SHP77 (cell line): ENCODE measurements around the gene ARRB2.
"Not testable (repeated sequence)": the region's sequence is repeated elsewhere in the genome, so short reads cannot be mapped to it uniquely, and the experiment has no call there.

Source experiments
- DNase-seq, 2 experiments: peaks; one replicate each; lab custom pipeline; 2025; lab: John Stamatoyannopoulos, UW

ARRB2 gene

DNA sequence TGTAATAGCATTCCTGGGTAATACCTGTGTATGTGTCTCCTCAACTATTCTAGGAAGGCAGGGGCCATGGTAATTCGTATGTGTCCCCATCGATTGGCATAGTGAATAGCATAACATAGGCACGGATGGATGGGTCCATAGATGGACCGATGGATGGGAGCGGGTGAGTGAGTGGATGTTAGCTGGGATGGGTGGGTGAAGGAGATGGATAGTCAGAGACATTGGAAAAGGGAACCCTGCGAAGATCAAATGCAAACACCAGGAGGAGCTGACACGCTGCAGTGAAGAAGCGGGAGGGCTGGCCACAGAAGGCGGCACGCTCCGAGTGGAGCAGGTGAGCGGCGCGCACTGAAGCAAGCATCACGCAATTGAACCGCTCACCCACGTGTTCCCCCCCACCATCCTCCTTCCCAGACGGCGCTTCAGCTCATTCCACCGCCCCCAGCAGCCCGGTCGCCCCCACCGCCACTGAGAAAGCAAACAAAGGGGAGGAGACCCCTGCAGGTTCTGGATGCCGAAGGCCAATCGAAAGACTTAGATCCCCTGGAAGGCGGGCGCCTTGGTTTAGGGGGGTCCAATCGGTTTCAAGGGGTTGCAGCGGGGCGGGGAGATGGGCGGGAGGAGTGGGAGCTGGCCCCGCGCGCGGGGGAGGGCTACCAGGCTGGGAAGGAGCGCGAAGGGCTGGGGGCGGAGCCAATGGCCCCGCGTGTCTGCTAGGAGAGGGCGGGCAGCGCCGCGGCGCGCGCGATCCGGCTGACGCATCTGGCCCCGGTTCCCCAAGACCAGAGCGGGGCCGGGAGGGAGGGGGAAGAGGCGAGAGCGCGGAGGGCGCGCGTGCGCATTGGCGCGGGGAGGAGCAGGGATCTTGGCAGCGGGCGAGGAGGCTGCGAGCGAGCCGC is at the start of gene ARRB2:
ARRB2 (plus strand) TSS at position 839 of the 899 bp plus-strand sequence. CDS start 90 bp downstream, outside the sequence.
- peak; percentile 98 to 99 for DNase-seq

DNA sequence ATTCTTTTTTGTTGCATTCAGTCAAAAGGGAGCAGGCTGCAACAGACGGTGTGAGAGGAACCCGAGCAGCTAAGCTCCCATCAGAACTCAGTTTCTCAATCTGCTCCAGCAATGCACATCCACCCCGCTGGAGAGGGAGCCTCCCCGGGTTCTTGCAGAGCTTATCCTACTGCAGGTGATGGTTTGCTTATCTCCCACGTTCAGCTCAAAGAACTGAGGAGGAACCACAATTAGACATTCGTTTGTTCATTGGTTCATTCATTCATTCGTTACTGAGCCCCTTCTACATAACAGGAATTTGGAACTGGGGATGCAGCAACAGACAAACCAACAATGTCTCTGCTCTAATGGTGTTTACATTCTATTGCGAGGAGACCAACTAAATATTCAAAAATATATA is 46.7 kb upstream of the ARRB2 start:
- no peak for DNase-seq

DNA sequence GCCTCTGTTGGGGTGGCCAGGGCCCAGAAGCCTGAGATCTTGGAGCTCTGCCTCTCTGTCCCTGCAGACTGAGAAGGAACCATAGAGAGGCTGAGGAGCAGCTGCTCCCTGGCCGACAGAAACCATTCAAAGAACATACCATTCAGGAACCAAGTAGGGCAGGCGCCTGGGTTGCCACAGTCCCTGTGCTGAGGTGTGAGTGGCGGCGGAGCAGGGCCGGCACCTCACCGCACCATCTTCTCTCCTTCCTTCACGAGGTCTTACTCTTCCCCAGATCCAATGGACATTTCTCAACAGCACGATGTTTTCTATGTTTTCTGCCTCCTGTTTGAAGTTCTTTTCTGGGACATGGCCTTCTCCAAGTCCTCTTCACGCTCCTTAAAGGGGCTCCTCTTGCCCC is 46.2 kb upstream of the ARRB2 start:
- DNase-seq, result no peak

DNA sequence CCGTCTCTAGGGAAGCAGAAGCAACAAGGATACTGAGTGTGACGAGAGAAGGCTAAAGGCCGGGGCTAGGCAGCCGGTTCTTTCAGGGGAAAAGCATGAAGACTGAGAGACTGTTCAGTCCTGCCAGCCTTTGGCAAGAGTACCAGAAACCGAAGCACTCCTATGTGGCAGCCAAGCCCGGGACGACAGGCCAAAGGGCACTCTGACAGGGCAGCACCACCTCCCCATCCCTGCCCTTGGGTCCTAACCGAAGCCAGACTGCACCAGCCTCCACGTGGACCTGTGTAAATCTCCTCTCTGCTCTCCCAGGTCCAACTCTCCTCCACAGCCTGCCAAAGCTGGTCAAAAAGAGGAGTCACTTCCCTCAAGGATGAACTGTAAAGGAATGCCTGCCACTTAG is 45.4 kb upstream of the ARRB2 start:
- no peak for DNase-seq

DNA sequence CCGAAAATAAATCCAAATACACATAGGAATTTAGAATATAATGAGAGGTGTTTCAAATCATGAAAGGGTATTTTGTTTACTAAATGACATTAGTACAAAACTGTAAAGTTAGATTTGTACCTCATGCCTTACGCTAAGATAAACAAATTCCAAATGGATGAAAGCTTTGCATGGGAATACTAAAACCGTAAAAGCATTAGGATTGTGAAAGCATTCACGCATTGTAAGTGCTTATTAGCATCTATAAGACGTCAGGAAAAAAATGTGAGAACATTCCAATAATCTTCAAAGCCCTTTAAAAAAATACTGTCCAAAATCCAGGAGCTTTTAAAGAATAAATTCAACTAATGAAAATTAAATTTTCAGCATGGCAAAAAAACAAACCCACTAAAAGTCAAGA is 44.1 kb upstream of the ARRB2 start:
- DNase-seq, result no peak

DNA sequence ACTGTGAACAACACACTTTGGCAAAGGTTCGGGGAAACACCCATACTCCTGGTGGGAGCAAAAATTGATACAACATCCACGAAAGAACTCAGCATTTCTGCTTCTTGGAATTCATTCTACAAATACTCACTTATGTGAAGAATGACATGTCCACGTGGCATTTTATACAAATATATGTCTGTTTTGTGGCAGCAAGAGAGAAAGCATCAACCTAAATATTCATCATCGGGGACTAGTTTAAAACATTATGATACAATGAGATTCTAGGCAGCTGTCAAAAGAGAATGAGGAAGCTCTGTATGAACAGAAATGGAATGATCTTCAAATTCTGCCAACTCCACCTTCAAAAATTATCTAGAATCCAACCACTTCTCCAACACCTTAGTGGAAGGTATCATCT is 43.3 kb upstream of the ARRB2 start:
- DNase-seq, result no peak

DNA sequence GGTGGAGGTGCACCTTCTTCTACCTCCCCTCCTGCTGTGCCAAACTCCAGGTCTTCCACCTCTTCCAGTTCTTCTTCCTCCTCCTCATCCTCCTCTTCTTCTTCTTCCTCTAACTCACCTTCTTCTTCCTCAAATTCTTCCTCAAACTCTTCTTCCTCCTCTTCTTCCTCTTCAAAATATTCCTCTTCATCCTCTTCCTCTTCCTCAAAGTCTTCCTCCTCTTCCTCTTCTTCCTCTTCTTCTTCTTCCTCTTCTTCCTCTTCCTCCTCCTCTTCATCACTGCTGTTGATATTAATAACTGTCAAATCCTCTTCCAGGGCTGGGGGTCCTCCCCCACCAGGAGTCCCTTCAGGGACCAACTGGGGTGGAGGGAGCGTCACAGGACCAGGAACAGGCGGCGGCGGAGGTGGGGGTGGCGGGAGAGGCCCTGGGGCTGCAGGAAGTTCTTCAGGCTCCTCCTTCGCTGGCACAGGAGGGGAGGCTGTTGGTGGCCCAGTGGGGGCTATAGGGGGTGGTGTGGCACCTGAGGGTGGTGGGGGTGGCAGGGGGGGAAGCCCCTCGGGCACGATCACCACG is 38.3 kb upstream of the ARRB2 start:
- no peak for DNase-seq

DNA sequence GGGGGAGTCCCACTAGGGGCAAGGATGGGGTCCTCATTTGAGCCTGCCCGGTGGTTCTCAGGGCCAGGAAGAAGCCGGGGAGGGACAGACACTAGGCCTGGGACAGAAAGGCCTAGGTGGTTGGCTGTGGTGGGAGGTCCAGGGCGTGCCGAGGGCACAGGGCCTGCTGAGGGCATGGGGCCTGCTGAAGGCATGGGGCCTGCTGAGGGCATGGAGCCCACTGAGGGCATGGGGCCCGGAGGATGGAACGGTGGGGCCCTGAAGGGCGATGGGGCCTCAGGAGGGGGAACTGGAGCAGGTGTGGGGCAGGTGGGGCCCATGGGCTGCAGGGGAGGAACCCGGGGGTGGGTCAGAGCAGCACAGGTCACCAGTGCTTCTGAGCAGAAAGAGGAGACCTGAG is 37.7 kb upstream of the ARRB2 start:
- no peak for DNase-seq

DNA sequence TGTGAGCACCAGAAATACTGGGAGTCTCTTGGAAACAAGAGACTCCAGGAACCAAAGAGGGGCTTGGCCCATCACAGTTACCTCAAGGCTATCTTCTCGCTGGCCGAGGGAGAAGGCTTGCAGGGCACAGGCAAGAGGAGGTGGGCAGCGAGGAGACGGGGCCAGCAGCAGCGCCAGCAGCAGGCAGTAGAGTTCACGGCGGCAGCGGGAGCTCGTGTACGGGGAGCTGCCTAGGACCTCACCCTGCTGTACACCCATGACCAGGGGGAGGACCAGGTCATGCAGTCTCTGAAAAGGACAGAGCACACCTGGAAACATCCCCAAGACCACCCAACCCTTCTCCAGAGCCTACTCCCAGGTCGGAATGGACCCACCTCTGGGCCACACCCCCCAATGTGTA is 37.3 kb upstream of the ARRB2 start:
- no peak for DNase-seq

DNA sequence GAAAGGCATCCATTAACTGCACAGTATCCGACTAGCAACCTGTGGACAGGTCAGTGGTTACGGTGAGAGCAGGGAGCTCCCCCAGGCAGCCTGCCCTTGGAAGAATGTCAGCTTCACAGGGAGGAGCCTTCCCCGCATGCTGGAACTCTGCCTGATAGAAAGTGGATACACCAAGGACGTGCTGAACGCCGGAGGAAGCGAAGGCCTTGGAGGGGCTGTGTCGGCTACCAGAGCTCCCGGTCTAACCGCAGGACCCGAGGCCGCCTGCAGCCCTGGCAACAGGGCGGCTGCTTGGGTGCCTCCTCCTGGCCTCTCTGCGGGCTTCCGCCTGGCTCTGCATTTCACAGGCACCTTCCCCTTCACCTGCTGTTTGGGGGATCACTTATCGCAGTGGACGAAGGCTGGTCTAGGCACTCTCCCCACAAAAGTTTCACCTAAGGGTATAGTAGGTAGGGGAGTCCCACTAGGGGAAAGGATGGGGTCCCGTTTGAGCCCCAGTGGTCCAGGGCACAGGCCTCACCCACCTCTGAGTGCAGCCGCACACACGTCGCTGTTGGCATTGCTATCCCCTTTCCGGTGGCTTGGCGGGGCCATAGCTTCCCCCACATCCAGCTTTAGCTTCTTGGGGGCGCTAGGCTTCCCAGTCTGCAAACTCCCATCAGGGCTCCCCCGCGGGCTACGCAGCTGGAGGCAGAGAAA is 36.3 kb upstream of the ARRB2 start:
- no peak for DNase-seq

DNA sequence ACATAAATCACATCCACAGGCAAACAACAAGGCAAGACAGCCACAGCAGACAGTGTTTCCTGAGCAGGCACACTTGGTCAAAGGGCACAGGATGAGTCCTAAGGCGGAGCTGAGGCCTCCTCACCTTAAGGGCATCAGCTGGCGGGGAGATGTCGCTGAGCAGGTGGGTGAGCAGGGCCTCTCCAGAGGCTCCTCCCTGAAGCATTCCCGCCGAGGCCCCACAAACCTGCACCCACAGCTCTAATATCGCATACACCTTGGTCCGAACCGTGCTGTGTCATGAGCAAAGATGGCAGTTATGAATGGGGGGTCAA is 35.8 kb upstream of the ARRB2 start:
- no peak for DNase-seq

DNA sequence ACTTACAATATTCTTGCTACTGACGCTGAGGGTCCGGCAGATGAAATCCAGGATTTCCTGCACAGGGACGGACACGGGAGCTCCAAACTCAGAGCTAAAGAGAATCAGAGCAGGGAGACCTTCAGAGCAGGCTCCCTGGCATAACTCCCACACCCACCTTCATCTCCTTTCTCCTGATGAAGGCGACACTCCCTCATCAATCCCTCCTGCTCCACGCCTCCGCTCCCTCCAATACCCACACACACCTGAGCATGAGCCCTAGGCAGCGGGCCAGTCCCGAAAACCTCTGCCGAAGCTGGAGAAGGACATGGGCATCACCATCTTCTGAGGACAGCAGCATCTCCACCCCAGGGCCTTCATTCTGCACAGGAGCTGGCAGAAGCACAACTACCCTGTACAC is 34.6 kb upstream of the ARRB2 start:
- no peak for DNase-seq

DNA sequence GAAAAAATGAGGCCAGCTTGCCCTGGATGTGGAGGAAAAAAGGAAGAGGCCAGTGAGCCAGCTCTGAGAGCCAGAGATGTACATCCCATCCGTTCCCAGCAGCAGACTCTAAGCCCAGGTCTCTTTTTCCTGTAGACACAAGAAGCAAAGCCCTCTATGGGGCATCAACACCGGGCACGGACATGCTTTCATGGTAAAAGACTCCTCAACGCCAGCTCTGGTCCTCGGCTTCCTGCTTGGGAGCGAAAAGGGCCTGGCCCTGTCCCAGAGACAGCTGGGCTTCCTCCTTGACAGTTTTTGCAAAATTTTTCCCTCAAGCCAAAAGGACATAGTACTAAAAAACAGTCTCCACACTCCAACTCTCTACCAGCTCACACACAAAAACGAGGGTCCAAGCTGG is 33.6 kb upstream of the ARRB2 start:
- DNase-seq, result no peak

DNA sequence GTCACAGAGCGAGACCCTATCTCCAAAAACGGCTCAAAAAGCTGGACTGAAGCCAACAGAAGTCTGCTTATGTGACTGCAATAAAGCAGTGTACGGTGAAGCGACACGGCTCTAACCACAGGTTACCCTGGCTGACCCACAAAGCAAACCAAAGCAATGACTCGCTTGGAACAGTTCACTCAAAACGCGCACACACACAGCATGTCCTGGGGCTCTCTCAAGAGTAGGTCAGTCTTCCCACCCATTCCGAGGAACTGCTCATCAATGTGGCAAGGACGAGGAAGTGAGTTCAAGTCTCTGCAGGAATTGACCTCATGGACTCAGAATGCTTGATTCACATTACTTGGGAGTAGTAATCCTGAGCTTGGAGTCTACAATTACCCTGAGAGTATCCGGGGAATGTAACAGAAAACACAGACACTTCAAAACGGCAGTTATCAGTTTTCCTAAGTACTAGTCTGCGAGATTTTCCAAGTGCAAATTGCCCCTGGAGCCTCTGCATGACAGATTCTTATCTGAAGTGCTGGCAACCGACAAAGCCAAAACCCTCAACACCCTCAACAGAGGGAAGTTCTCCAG is 31.9 kb upstream of the ARRB2 start:
- no peak for DNase-seq

DNA sequence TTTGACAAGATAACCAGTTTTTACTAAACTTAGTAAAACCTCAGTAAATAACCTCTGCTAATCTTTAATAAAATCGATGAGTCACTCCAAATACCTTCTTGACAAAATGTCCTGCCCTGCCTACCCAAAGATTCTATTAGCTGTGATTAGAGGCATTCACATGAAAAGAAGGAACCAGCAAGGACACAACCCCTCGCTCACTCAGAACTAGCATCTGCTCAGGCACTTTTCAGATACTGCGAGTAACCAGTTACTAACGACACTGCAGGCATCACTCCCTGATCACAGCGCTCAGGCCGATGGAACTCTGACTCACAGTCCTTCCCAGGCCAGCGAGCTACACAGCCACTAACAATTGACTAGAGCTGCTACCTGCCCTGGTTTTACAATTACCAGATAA is 30.8 kb upstream of the ARRB2 start:
- no peak for DNase-seq

DNA sequence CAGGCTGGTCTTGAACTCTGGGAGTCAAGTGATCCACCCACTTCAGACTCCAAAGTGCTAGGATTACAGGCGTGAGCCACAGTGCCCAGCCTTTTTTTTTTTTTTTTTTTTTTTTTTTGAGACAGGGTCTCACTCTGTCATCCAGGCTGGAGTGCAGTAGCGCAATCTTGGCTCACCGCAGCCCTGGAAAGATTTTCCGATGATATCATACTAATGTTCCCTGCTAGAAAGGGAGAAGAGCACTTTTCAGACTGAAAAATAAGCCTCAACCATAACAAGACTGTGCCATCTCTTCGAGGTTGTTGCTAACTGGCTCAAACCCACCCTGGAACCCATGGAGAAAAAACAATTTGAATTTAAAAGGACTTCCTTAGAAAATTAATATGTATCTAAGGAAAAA is 26.7 kb upstream of the ARRB2 start:
- not testable (repeated sequence) for DNase-seq

DNA sequence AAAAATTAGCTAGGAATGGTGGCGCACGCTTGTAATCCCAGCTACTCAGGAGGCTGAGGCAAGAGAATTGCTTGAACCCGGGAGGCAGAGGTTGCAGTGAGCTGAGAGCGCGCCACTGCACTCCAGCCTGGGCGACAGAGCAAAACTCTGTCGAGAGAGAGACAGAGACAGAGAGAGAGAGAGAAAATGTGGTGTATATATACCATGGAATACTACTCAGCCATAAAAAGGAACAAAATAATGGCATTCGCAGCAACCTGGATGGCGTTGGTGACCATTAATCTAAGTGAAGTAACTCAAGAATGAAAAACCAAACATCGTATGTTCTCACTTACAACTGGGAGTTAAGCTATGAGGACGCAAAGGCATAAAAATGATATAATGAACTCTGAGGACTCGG is 20.6 kb upstream of the ARRB2 start:
- not testable (repeated sequence) for DNase-seq

DNA sequence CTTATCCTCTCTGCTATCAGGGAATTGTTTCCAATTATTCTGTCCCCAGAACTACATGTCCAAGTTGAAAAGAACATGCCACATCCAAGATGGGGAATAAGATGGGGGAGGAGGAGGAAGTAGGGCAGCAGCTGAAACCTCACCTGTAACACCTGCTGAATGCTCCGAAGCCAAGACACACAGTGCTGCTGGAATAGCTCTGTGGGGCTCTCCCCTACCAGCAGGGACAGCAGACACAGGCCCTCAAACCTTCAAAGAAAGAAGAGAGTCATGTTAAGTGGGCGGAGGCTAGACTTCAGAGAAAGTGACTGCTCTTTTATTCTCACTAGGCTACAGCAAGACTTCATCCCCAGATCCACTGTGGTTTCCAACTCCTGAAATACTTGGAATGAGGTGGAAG is 19.7 kb upstream of the ARRB2 start:
- no peak for DNase-seq

DNA sequence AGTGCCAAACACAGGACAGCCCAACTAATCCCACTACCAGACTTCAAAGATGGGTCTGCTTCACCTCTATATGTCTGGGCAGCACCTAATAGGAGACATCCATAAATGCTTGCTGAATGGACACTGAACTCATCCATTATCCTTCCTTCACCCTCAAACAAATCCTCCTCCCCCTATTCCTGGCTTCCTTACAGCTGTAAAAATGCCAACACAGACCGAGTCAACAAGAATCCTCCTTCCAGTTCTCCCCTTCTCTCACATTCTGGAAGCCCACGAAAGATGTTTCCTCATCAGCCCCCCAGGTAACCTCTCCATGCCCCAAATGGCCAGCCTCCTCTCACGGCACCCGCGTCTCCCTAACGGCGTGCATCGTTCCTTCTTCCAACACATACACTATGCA is 18.7 kb upstream of the ARRB2 start:
- no peak for DNase-seq

DNA sequence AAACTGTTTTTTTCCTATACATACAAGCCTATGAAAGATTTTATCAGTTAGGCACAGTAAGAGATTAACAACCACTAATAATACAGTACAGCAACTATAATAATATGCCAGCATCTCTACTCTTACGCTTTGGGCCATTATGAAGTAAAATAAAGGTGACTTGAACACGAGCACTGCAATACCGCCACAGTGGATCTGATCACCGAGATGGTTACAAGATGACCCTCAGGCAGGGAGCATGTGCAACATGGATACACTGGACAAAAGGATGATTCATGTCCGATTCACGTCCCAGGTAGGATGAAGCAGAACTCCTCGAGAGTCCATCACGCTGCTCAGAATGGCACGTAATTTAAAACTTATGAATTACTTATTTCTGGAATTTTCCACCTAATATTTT is 17.0 kb upstream of the ARRB2 start:
- no peak for DNase-seq

DNA sequence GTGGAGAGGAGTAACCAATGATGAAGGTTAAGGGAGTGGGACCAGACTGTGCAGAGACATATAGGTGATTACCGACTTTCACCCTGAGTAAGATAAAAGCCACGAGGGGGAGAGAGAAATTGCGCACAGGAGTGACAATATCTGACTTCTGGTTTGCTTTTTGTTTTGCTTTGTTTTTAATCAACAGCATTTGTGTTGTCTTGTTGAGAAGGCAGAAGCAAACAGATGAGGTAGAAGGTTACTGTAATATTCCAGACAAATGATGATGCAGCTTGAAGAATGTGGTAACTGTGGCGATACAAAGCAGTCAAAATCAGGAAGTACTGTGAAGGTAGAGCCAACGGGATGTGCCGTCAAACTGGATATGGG is 14.0 kb upstream of the ARRB2 start:
- DNase-seq, result no peak

DNA sequence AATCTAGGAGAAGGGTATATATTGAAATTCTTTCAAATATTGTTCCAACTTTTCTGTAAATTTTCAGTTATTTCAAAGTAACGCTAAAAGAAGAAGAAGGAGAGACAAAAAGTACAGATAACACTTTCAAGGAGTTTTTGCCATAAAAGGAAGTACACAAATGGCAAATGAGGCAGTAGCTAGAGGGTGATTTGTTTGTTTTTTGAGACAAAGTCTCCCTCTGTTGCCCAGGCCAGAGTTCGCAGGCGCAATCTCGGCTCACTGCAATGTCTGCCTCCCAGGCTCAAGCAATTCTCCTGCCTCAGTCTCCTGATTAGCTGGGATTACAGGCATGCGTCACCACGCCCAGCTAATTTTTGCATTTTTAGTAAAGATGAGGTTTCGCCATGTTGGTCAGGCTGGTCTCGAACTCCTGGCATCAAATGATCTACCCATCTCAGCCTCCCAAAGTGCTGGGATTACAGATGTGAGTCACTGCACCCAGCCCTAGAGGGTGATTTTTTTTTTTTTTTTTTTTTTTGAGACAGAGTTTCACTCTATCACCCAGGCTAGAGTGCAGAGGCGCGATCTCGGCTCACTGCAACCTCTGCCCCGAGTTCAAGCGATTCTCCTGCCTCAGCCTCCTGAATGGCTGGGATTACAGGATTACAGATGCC is 10.9 kb upstream of the ARRB2 start:
- DNase-seq, result not testable (repeated sequence)

DNA sequence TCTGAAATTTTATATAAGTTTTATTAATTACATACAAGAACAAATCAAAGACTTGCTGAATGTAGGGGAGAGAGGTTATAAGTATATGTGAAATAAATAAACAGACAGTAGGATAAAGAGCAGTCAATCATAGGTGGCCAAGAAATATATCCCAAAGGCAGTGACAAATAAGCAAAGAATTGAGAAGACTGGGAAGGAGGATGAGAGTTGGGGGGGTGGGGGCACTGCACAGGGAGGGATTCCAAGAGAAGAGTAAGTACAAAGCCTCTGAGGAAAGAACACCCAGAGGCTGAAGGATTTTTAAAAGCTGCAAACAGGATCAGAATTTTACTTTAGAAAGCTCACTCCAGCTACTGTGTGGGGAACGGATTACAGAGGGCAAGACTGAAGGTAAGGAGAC is 9.3 kb upstream of the ARRB2 start:
- DNase-seq, result no peak
